ENCODE data around the gene CFAP70.
"Not testable (repeated sequence)": the region's sequence is repeated elsewhere in the genome, so short reads cannot be mapped to it uniquely, and the experiment has no call there.

Gene CFAP70

GRCh38 chr10:73368238-73368637, 9.6 kb upstream of the CFAP70 start:
- Mint-ChIP-seq H3K4me1 (peaks cover 12% of the 10 kb centered on the region), H3K36me3 (peaks cover 23% of the 10 kb centered on the region), H3K9me3 (no peaks in the 10 kb centered on the region), H3K27ac (peak overlapping the region; percentile 66), H3K27me3 (no peaks in the 10 kb centered on the region), H3K4me3 (no peak overlapping the region)
- ATAC-seq (ENCODE audit: low read depth) (no peak), DNase-seq (ENCODE audit: low spot score in 2 of 2) (no peak)

- DNase-seq (ENCODE audit: low spot score in 2 of 2) (no peak), ATAC-seq (ENCODE audit: low read depth) (peak; percentile 68)
- Mint-ChIP-seq H3K27ac (peak overlapping the region; percentile 93), H3K36me3 (peaks cover 21% of the 10 kb centered on the region), H3K27me3 (no peaks in the 10 kb centered on the region), H3K4me3 (peak overlapping the region; percentile 30), H3K4me1 (peaks cover 12% of the 10 kb centered on the region), H3K9me3 (peaks cover 3% of the 10 kb centered on the region)
These were observed 8.0 kb upstream of the CFAP70 start for GRCh38 chr10:73366381-73367298.

- Mint-ChIP-seq H3K4me3 (no peak overlapping the region), H3K27ac (no peak overlapping the region), H3K4me1 (peaks cover 12% of the 10 kb centered on the region), H3K9me3 (peaks cover 3% of the 10 kb centered on the region), H3K27me3 (no peaks in the 10 kb centered on the region), H3K36me3 (peaks cover 17% of the 10 kb centered on the region)
- DNase-seq (ENCODE audit: low spot score in 2 of 2): no peak
- ATAC-seq (ENCODE audit: low read depth): no peak
These were observed 6.3 kb upstream of the CFAP70 start for GRCh38 chr10:73364964-73365363.

GRCh38 chr10:73359492-73359891, 828 bp upstream of the CFAP70 start:
- Mint-ChIP-seq H3K4me1 (peaks cover 8% of the 10 kb centered on the region), H3K36me3 (no peaks in the 10 kb centered on the region), H3K27ac (no peak overlapping the region), H3K4me3 (peak overlapping the region; percentile 5), H3K27me3 (no peaks in the 10 kb centered on the region), H3K9me3 (peaks cover 3% of the 10 kb centered on the region)
- DNase-seq (ENCODE audit: low spot score in 2 of 2): no peak
- no peak for ATAC-seq (ENCODE audit: low read depth)

GRCh38 chr10:73357821-73358220, 843 bp downstream of the CFAP70 start:
- no peaks in the 10 kb centered on the region for H3K27me3 Mint-ChIP-seq
- H3K9me3 Mint-ChIP-seq: peaks cover 3% of the 10 kb centered on the region
- H3K4me3 Mint-ChIP-seq: peak overlapping the region; percentile 90
- DNase-seq (ENCODE audit: low spot score in 2 of 2) (no peak), ATAC-seq (ENCODE audit: low read depth) (no peak)
- H3K27ac Mint-ChIP-seq: peak overlapping the region; percentile 93
- H3K36me3 Mint-ChIP-seq: no peaks in the 10 kb centered on the region
- peaks cover 8% of the 10 kb centered on the region for H3K4me1 Mint-ChIP-seq

- no peak for DNase-seq (ENCODE audit: low spot score in 2 of 2)
- peaks cover 8% of the 10 kb centered on the region for H3K4me1 Mint-ChIP-seq
- no peaks in the 10 kb centered on the region for H3K36me3 Mint-ChIP-seq
- peaks cover 3% of the 10 kb centered on the region for H3K9me3 Mint-ChIP-seq
- H3K27ac Mint-ChIP-seq: peak overlapping the region; percentile 93
- ATAC-seq (ENCODE audit: low read depth): no peak
- H3K4me3 Mint-ChIP-seq: peak overlapping the region; percentile 59
- H3K27me3 Mint-ChIP-seq: no peaks in the 10 kb centered on the region
These were observed 1.5 kb downstream of the CFAP70 start for GRCh38 chr10:73357166-73357565.

GRCh38 chr10:73344269-73344668, 14.4 kb downstream of the CFAP70 start:
- H3K9me3 Mint-ChIP-seq: no peaks in the 10 kb centered on the region
- ATAC-seq (ENCODE audit: low read depth) (no peak), DNase-seq (ENCODE audit: low spot score in 2 of 2) (no peak)
- H3K36me3 Mint-ChIP-seq: peaks cover 2% of the 10 kb centered on the region
- no peaks in the 10 kb centered on the region for H3K4me1 Mint-ChIP-seq
- H3K27ac Mint-ChIP-seq: no peak overlapping the region
- no peaks in the 10 kb centered on the region for H3K27me3 Mint-ChIP-seq
- H3K4me3 Mint-ChIP-seq: no peak overlapping the region

GRCh38 chr10:73340121-73340520, 18.5 kb downstream of the CFAP70 start:
- Mint-ChIP-seq H3K4me1 (no peaks in the 10 kb centered on the region), H3K27ac (no peak overlapping the region), H3K9me3 (no peaks in the 10 kb centered on the region), H3K27me3 (no peaks in the 10 kb centered on the region), H3K36me3 (no peaks in the 10 kb centered on the region), H3K4me3 (no peak overlapping the region)
- DNase-seq (ENCODE audit: low spot score in 2 of 2) (no peak), ATAC-seq (ENCODE audit: low read depth) (no peak)

- Mint-ChIP-seq H3K4me1 (no peaks in the 10 kb centered on the region), H3K27me3 (no peaks in the 10 kb centered on the region), H3K27ac (no peak overlapping the region), H3K4me3 (no peak overlapping the region), H3K9me3 (no peaks in the 10 kb centered on the region), H3K36me3 (no peaks in the 10 kb centered on the region)
- DNase-seq (ENCODE audit: low spot score in 2 of 2) (no peak), ATAC-seq (ENCODE audit: low read depth) (no peak)
These were observed 19.2 kb downstream of the CFAP70 start for GRCh38 chr10:73339436-73339835.

- no peaks in the 10 kb centered on the region for H3K4me1 Mint-ChIP-seq
- DNase-seq (ENCODE audit: low spot score in 2 of 2) (no peak), ATAC-seq (ENCODE audit: low read depth) (no peak)
- H3K27me3 Mint-ChIP-seq: no peaks in the 10 kb centered on the region
- H3K4me3 Mint-ChIP-seq: no peak overlapping the region
- no peak overlapping the region for H3K27ac Mint-ChIP-seq
- no peaks in the 10 kb centered on the region for H3K36me3 Mint-ChIP-seq
- H3K9me3 Mint-ChIP-seq: no peaks in the 10 kb centered on the region
These were observed 19.8 kb downstream of the CFAP70 start for GRCh38 chr10:73338801-73339368.

- ATAC-seq (ENCODE audit: low read depth) (no peak), DNase-seq (ENCODE audit: low spot score in 2 of 2) (no peak)
- H3K27ac Mint-ChIP-seq: no peak overlapping the region
- H3K9me3 Mint-ChIP-seq: no peaks in the 10 kb centered on the region
- H3K27me3 Mint-ChIP-seq: no peaks in the 10 kb centered on the region
- H3K4me1 Mint-ChIP-seq: no peaks in the 10 kb centered on the region
- no peak overlapping the region for H3K4me3 Mint-ChIP-seq
- H3K36me3 Mint-ChIP-seq: no peaks in the 10 kb centered on the region
These were observed 25.5 kb downstream of the CFAP70 start for GRCh38 chr10:73333202-73333601.

GRCh38 chr10:73332379-73332778, 26.3 kb downstream of the CFAP70 start:
- no peak for DNase-seq (ENCODE audit: low spot score in 2 of 2)
- H3K4me3 Mint-ChIP-seq: no peak overlapping the region
- no peaks in the 10 kb centered on the region for H3K9me3 Mint-ChIP-seq
- no peaks in the 10 kb centered on the region for H3K4me1 Mint-ChIP-seq
- ATAC-seq (ENCODE audit: low read depth): no peak
- no peaks in the 10 kb centered on the region for H3K27me3 Mint-ChIP-seq
- no peaks in the 10 kb centered on the region for H3K36me3 Mint-ChIP-seq
- no peak overlapping the region for H3K27ac Mint-ChIP-seq

GRCh38 chr10:73328523-73328922, 30.1 kb downstream of the CFAP70 start:
- H3K27me3 Mint-ChIP-seq; H3K36me3 Mint-ChIP-seq; H3K4me1 Mint-ChIP-seq; H3K4me3 Mint-ChIP-seq; DNase-seq (ENCODE audit: low spot score in 2 of 2); ATAC-seq (ENCODE audit: low read depth); H3K27ac Mint-ChIP-seq; H3K9me3 Mint-ChIP-seq: not testable (repeated sequence)

- not testable (repeated sequence) for H3K4me3 Mint-ChIP-seq; H3K27me3 Mint-ChIP-seq; H3K9me3 Mint-ChIP-seq; H3K4me1 Mint-ChIP-seq; ATAC-seq (ENCODE audit: low read depth); H3K27ac Mint-ChIP-seq; DNase-seq (ENCODE audit: low spot score in 2 of 2); H3K36me3 Mint-ChIP-seq
These were observed 33.4 kb downstream of the CFAP70 start for GRCh38 chr10:73325290-73325689.

- H3K4me3 Mint-ChIP-seq; H3K27ac Mint-ChIP-seq; DNase-seq (ENCODE audit: low spot score in 2 of 2); H3K36me3 Mint-ChIP-seq; H3K27me3 Mint-ChIP-seq; ATAC-seq (ENCODE audit: low read depth); H3K4me1 Mint-ChIP-seq; H3K9me3 Mint-ChIP-seq: not testable (repeated sequence)
These were observed 35.1 kb downstream of the CFAP70 start for GRCh38 chr10:73323582-73323981.

Measured in memory B cell (primary cell).